GM18519 (cell line): ENCODE measurements around the gene GPR33.
A peak's percentile ranks its signal among the peaks of the same experiment; 100 is the strongest.
"Not testable (repeated sequence)": the region's sequence is repeated elsewhere in the genome, so short reads cannot be mapped to it uniquely, and the experiment has no call there.

Experiments
- ATAC-seq: cut with Tn5 transposase; IDR thresholded peaks from one replicate; pipeline ENCODE4 v1.9.1; 2021; ENCODE audit warnings: mild to moderate bottlenecking, moderate library complexity; ENCODE audit not compliant: unreplicated experiment, low FRiP score

GPR33 gene

GRCh38 chr14:31462450-31462849 lies 25.4 kb downstream of the GPR33 start:
- ATAC-seq, result not testable (repeated sequence)

- no peak for ATAC-seq
These were observed 26.3 kb downstream of the GPR33 start for GRCh38 chr14:31461545-31461944.

- ATAC-seq, result peak; percentile 2
These were observed 29.9 kb downstream of the GPR33 start for GRCh38 chr14:31457665-31458659.

- peak; percentile 95 for ATAC-seq
These were observed 30.8 kb downstream of the GPR33 start, which contains the start of gene DTD2 for GRCh38 chr14:31456841-31457664. Gene DTD2 (minus strand): TSS chr14:31457506. CDS start chr14:31457393, 113 bp downstream.

GRCh38 chr14:31449971-31450610 lies 37.7 kb downstream of the GPR33 start:
- ATAC-seq, result peak; percentile 50

GRCh38 chr14:31449136-31449535 lies 38.7 kb downstream of the GPR33 start:
- no peak for ATAC-seq

GRCh38 chr14:31445703-31446102 lies 42.1 kb downstream of the GPR33 start:
- ATAC-seq, result no peak

- no peak for ATAC-seq
These were observed 45.6 kb downstream of the GPR33 start for GRCh38 chr14:31442284-31442683.

- ATAC-seq, result no peak
These were observed 46.3 kb downstream of the GPR33 start for GRCh38 chr14:31441273-31442111.

GRCh38 chr14:31440280-31440679 lies 47.6 kb downstream of the GPR33 start:
- ATAC-seq, result no peak

GRCh38 chr14:31439561-31439960 lies 48.3 kb downstream of the GPR33 start:
- no peak for ATAC-seq

- ATAC-seq, result not testable (repeated sequence)
These were observed 50.7 kb downstream of the GPR33 start for GRCh38 chr14:31437045-31437691.

GRCh38 chr14:31435276-31435675 lies 52.6 kb downstream of the GPR33 start:
- no peak for ATAC-seq
